GM23338 (cell line): ENCODE results near the gene ADCY7. TPM values are rescaled to one million over a fixed set of nuclear protein-coding genes. Genes with fewer than 3 reads are reported as not detected.

Source experiments
- ATAC-seq: fragments of 200-7000 bp; cut with Tn5 transposase; 3 replicates; pipeline ENCODE4 v1.9.1; 2020
- DNase-seq: peaks from one replicate; pipeline ENCODE4 v3.0.0-alpha.2; 2015; ENCODE audit warnings: low spot score
- H2AFZ ChIP-seq: fragments of 200-600 bp; sonication (generic); 2 replicates; pipeline ENCODE4 v1.8.0; 2016; ENCODE audit warnings: antibody characterized with exemption, mild to moderate bottlenecking, moderate library complexity
- H3F3A ChIP-seq: fragments of 200-600 bp; sonication (generic); replicated peaks from 2 replicates; pipeline ENCODE4 v1.8.0; 2017; ENCODE audit warnings: antibody characterized with exemption, mixed run types, low read depth
- H3K27ac ChIP-seq: fragments of 200-600 bp; sonication (generic); 2 replicates; pipeline ENCODE4 v1.6.1; 2016; ENCODE audit warnings: low read depth
- H3K27me3 ChIP-seq: fragments of 200-600 bp; sonication (generic); 2 replicates; pipeline ENCODE4 v1.8.0; 2016; ENCODE audit warnings: mild to moderate bottlenecking, mixed run types, moderate library complexity; ENCODE audit not compliant: insufficient read depth
- H3K36me3 ChIP-seq: fragments of 200-600 bp; sonication (generic); 2 replicates; pipeline ENCODE4 v1.8.0; 2016; ENCODE audit warnings: mild to moderate bottlenecking; ENCODE audit not compliant: insufficient read depth
- H3K4me1 ChIP-seq: fragments of 200-600 bp; sonication (generic); 2 replicates; pipeline ENCODE4 v1.8.0; 2016; ENCODE audit warnings: mild to moderate bottlenecking, moderate library complexity; ENCODE audit not compliant: insufficient read depth
- H3K4me2 ChIP-seq: fragments of 200-600 bp; sonication (generic); 2 replicates; pipeline ENCODE4 v1.7.1; 2017; ENCODE audit warnings: mixed run types
- H3K4me3 ChIP-seq: fragments of 200-600 bp; sonication (generic); 2 replicates; pipeline ENCODE4 v1.6.1; 2016; ENCODE audit warnings: mixed run types
- H3K79me2 ChIP-seq: fragments of 200-600 bp; sonication (generic); replicated peaks from 2 replicates; pipeline ENCODE4 v1.8.0; 2017; ENCODE audit warnings: mild to moderate bottlenecking; ENCODE audit not compliant: insufficient read depth
- H3K9me2 ChIP-seq: fragments of 200-600 bp; sonication (generic); 2 replicates; pipeline ENCODE4 v1.8.0; 2017; ENCODE audit not compliant: insufficient read depth
- H4K20me1 ChIP-seq: fragments of 200-600 bp; sonication (generic); replicated peaks from 2 replicates; pipeline ENCODE4 v1.8.0; 2017; ENCODE audit warnings: mild to moderate bottlenecking; ENCODE audit not compliant: insufficient read depth
- H3K27ac Mint-ChIP-seq: 2 replicates; pipeline ENCODE4 v1.8.0; 2020; ENCODE audit warnings: inconsistent platforms, mild to moderate bottlenecking, moderate library complexity, mixed read lengths
- H3K27me3 Mint-ChIP-seq: 3 replicates; pipeline ENCODE4 v1.8.0; 2022; ENCODE audit warnings: low read depth, mild to moderate bottlenecking, moderate library complexity, mixed read lengths, inconsistent platforms; ENCODE audit not compliant: insufficient read depth, poor library complexity
- H3K36me3 Mint-ChIP-seq: 3 replicates; pipeline ENCODE4 v1.8.0; 2021; ENCODE audit warnings: low read depth, mild to moderate bottlenecking, inconsistent platforms, moderate library complexity, mixed read lengths
- H3K4me1 Mint-ChIP-seq: 3 replicates; pipeline ENCODE4 v1.8.0; 2020; ENCODE audit warnings: mild to moderate bottlenecking, inconsistent platforms, mixed read lengths
- H3K4me3 Mint-ChIP-seq: 3 replicates; pipeline ENCODE4 v1.8.0; 2021; ENCODE audit warnings: moderate library complexity, mild to moderate bottlenecking, inconsistent platforms, mixed read lengths
- H3K9me3 Mint-ChIP-seq: 3 replicates; pipeline ENCODE4 v1.8.0; 2020; ENCODE audit warnings: moderate library complexity, mild to moderate bottlenecking, inconsistent platforms, mixed read lengths
- CREB1 ChIP-seq: fragments of 250-450 bp; sonication (Bioruptor Pico); IDR thresholded peaks from 2 replicates; pipeline ENCODE4 v1.5.0; 2020; ENCODE audit warnings: low read depth, mild to moderate bottlenecking, moderate library complexity
- CTCF ChIP-seq, 2 experiments: fragments of 200-600 bp in 1 of 2; sonication (generic) in 1 of 2; conservative IDR thresholded peaks; 2 replicates each; pipeline versions ENCODE4 v1.5.1 to v1.6.1; 2016 to 2017; ENCODE audit warnings: antibody characterized with exemption in 2 of 2, low read depth in 2 of 2, mild to moderate bottlenecking in 2 of 2, moderate library complexity in 1 of 2
- ETS1 ChIP-seq: IDR thresholded peaks from 2 replicates; pipeline ENCODE4 v1.6.1; 2016; ENCODE audit warnings: antibody characterized with exemption
- EZH2 ChIP-seq: fragments of 200-600 bp; sonication (generic); IDR thresholded peaks from one replicate; pipeline ENCODE4 v1.8.0; 2017; ENCODE audit warnings: antibody characterized with exemption, mild to moderate bottlenecking, low read depth; ENCODE audit not compliant: unreplicated experiment
- EZH2phosphoT487 ChIP-seq: fragments of 200-600 bp; sonication (generic); IDR thresholded peaks from one replicate; pipeline ENCODE4 v1.8.1; 2018; ENCODE audit warnings: antibody characterized with exemption; ENCODE audit not compliant: unreplicated experiment
- JUNB ChIP-seq: IDR thresholded peaks from one replicate; pipeline ENCODE4 v1.6.1; 2016; ENCODE audit warnings: antibody characterized with exemption; ENCODE audit not compliant: unreplicated experiment
- NANOG ChIP-seq: IDR thresholded peaks from 2 replicates; pipeline ENCODE4 v1.6.1; 2016; ENCODE audit warnings: antibody characterized with exemption, borderline replicate concordance
- POLR2AphosphoS5 ChIP-seq: IDR thresholded peaks from 2 replicates; pipeline ENCODE4 v1.6.1; 2016; ENCODE audit warnings: antibody characterized with exemption, low read depth
- REST ChIP-seq: IDR thresholded peaks from one replicate; pipeline ENCODE4 v1.6.1; 2018; ENCODE audit warnings: antibody characterized with exemption; ENCODE audit not compliant: unreplicated experiment
- STAT1 ChIP-seq: IDR thresholded peaks from one replicate; pipeline ENCODE4 v1.6.1; 2016; ENCODE audit warnings: antibody characterized with exemption; ENCODE audit not compliant: unreplicated experiment
- ZNF114 ChIP-seq: fragments of 250-450 bp; sonication (Bioruptor Pico); IDR thresholded peaks from 2 replicates; pipeline ENCODE4 v1.5.0; 2020; ENCODE audit warnings: mild to moderate bottlenecking, moderate library complexity
- ZNF331 ChIP-seq: fragments of 250-450 bp; sonication (Bioruptor Pico); IDR thresholded peaks from 2 replicates; pipeline ENCODE4 v1.5.0; 2020; ENCODE audit warnings: low read depth, mild to moderate bottlenecking, moderate library complexity
- ZNF462 ChIP-seq: fragments of 250-450 bp; sonication (Bioruptor Pico); IDR thresholded peaks from 2 replicates; pipeline ENCODE4 v1.5.0; 2020; ENCODE audit warnings: mild to moderate bottlenecking, moderate library complexity
- polyA plus RNA-seq: library from polyadenylated mRNA; unstranded; fragments of >200 nt; fragmentation: Nextera tagmentation; extraction: Ambion mirVana; gene quantifications from 2 replicates; pipeline ENCODE4 v1.2.1, GENCODE V29; 2016
- total RNA-seq: library from RNA; depleted of rRNA; stranded (reverse); fragments of >200 nt; shearing (Covaris generic); gene quantifications from 2 replicates; pipeline ENCODE4 v1.2.3, GENCODE V29; 2014

The ADCY7 gene
- total and polyA plus RNA-seq, 2 experiments from 2014 or later, result 2.4 to 10.5 TPM

- no peak for DNase-seq
Observed at GRCh38 chr16:50315346-50315997, 49.1 kb downstream of the ADCY7 start.

More at GRCh38 chr16:50315346-50315997, 49.1 kb downstream of the ADCY7 start:
- no peak overlapping the region for H3K4me2 ChIP-seq
- Mint-ChIP-seq H3K27ac (no peak overlapping the region), H3K27me3 (peaks cover 10% of the 10 kb centered on the region), H3K4me1 (no peaks in the 10 kb centered on the region), H3K9me3 (no peaks in the 10 kb centered on the region), H3K4me3 (no peak overlapping the region), H3K36me3 (peaks cover 42% of the 10 kb centered on the region)
- TF ChIP-seq EZH2phosphoT487, result no peak
- no peak for TF ChIP-seq EZH2
- no peak for TF ChIP-seq STAT1
- TF ChIP-seq CREB1 (CRISPR knock-in tag), result no peak
- no peak for TF ChIP-seq ZNF331 (CRISPR knock-in tag)
- TF ChIP-seq REST, result no peak
- no peak for TF ChIP-seq ZNF114
- TF ChIP-seq NANOG, result no peak
- no peak for TF ChIP-seq ZNF462 (CRISPR knock-in tag)
- no peak for TF ChIP-seq POLR2AphosphoS5
- no peak for TF ChIP-seq ETS1
- TF ChIP-seq CTCF (conservative IDR thresholded peaks at IDR 0.05; ENCODE audit: low read depth in 2 of 2), result no peak
- no peak for TF ChIP-seq JUNB
- no peak overlapping the region for H2AFZ ChIP-seq
- 0 out of 2 replicates have a peak, but pooled peaks cover 4% of the 10 kb centered on the region for H4K20me1 ChIP-seq
- no peaks in the 10 kb centered on the region for H3K79me2 ChIP-seq
- ATAC-seq, result no peak
- no peaks in the 10 kb centered on the region for H3F3A ChIP-seq
- H3K9me2 ChIP-seq, result no peaks in the 10 kb centered on the region
- no peak overlapping the region for H3K4me3 ChIP-seq
- H3K27ac ChIP-seq, result no peak overlapping the region
- H3K4me1 ChIP-seq, result no peaks in the 10 kb centered on the region
- H3K36me3 ChIP-seq, result peaks cover 36% of the 10 kb centered on the region
- no peaks in the 10 kb centered on the region for H3K27me3 ChIP-seq
